ENCODE results near the gene TLCD3A. TPM values are rescaled to one million over a fixed set of nuclear protein-coding genes. Genes with fewer than 3 reads are reported as not detected.

The TLCD3A gene
- total RNA-seq, 1 experiment from 2014 or later: 42.5 TPM

DNA sequence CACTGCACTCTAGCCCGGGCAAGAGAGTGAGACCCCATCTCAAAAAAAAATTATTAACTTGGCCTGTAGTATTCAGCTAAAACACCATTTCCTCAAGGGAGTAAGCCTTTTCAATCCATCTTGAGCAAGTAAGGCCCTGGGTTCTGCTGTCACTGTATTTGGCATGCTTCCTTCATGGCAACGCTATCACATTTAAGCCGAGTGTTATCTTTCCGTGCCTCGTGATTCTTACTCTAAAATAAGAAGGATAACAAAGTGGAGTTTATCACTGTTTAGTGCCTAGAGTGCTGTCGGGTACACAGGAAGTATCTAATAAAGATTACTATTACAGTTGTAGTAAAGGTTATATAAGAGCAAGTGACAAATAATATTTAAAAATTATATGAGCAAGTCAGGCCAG, 26.5 kb upstream of the TLCD3A start:
- no peak for DNase-seq (ENCODE audit: low spot score)

DNA sequence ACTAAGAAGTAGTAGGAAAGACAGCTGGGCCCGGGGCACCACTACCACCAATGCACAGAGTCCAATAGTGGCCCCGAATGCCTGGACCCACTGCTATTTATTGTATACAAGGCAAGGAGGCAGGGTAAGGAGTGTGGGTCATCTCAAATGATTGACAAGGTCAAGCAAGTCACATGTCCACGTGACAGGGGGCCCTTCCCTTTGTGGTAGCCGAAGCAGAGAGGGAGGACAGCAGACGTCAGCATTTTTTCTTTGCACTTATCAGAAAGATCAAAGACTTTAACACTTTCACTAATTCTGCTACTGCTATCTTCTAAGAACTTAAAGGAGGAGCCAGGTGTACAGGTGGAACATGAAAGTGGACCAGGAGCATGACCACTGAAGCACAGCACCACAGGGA, 24.3 kb upstream of the TLCD3A start:
- DNase-seq (ENCODE audit: low spot score): no peak

- DNase-seq (ENCODE audit: low spot score): no peak
These were observed 14.3 kb upstream of the TLCD3A start for GRCh38 chr17:718075-718474.

DNA sequence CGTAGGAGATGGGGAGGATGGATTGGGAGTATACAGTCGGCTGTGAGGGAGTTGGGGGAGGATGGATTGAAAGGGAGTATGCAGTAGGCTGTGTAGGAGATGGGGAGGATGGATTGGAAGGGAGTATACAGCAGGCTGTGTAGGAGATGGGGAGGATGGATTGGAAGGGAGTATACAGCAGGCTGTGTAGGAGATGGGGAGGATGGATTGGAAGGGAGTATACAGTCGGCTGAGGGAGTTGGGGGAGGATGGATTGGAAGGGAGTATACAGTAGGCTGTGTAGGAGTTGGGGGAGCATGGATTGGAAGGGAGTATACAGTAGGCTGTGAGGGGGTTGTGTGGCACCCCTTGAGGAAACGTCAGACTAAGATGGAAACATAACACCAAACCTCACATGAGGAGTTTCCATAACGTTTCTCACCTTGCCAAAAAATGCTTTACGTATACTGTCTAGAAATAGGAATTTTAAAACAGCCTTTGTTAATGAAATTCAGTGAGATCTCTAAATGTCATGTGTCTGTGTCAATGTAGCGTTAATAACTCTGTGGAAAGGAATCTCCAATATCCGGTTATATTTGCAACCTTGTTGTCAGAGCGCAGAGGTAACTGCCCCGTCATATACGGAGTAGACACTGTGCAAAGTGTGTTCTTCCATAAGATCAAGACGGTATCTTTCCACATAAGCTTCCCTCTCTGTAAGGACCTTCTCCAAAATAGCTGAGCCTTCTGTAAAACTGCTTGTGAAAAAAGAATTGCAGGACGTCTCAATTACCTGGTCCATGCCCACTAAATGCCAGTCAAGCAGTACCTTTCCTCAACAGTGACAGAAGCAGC, 11.5 kb upstream of the TLCD3A start:
- no peak for DNase-seq (ENCODE audit: low spot score)

- DNase-seq (ENCODE audit: low spot score): no peak
These were observed 10.9 kb upstream of the TLCD3A start for GRCh38 chr17:721540-721937.

DNA sequence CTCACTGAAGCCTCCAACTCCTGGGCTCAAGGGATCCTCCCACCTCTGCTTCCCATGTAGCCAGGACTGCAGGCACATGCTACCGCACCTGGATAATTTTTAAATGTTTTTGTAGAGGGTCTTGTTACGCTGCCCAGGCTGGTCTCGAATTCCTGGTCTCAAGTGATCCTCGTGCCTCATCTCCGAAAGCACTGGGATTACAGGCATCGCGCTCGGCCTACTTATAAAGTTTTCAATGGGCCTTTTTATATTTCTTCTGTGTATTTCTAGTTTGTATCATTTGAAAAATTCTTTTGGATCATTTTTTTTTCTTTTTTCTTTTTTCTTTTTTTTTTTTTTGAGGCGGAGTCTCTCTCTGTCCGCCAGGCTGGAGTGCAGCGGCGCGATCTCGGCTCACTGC, 7.3 kb upstream of the TLCD3A start:
- DNase-seq (ENCODE audit: low spot score): no peak

DNA sequence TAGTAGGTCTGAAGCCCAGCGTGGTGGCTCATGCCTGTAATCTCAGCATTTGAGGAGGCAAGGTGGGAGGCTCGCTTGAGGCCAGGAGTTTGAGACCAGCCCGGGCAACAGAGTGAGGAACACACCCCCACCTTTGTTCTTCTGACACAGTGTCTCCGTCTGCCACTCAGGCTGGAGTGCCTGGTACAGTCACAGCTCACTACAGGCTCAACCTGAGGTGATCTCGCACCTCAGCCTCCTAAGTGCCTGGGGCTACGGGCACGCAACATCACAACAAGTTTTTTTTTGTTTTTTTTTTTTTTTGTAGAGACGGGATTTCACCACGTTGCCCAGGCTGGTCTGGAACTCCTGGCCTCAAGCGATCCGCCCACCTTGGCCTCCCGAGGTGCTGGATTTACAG, 6.7 kb upstream of the TLCD3A start:
- no peak for DNase-seq (ENCODE audit: low spot score)

GRCh38 chr17:726271-726919, 6.0 kb upstream of the TLCD3A start:
- no peak for DNase-seq (ENCODE audit: low spot score)

DNA sequence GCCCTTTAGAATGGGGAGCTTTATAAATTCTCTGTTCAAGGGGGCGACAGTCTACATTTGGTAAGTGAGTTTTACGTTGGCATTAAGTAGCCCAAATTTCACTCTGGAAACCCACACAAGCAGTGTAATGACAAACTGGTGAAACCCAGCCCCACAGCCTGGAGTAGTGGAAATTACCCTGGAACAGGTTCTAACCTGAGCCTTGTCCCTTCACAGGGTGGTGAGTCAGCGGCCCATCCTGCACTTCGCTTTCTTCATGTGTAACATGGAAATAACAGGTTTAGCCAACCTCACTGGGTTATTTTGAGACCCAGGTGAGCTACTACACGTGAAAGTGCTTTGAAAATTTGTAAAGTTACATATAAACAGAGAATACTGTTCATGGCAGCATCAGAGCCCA, 3.5 kb upstream of the TLCD3A start:
- no peak for DNase-seq (ENCODE audit: low spot score)

DNA sequence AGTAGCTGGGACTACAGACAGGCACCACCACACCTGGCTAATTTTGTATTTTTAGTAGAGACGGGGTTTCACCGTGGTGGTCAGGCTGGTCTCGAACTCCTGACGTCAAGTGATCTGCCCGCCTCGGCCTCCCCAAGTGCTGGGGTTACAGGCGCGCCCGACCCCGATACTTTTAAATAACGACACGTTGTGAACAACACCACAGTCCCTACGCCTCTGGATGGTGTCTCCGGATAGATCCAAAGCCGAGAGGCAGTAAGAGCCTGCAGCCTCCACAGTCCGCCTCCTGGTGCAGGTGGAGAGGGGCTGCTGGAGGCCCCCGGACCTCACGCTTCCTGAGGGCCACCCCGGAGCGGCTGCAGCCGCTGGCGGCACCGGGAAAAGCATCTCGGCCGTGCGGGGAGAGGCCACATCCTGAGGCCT, 741 bp upstream of the TLCD3A start:
- DNase-seq (ENCODE audit: low spot score): no peak

- no peak for DNase-seq (ENCODE audit: low spot score)
These were observed 715 bp downstream of the TLCD3A start for GRCh38 chr17:732902-733720.

DNA sequence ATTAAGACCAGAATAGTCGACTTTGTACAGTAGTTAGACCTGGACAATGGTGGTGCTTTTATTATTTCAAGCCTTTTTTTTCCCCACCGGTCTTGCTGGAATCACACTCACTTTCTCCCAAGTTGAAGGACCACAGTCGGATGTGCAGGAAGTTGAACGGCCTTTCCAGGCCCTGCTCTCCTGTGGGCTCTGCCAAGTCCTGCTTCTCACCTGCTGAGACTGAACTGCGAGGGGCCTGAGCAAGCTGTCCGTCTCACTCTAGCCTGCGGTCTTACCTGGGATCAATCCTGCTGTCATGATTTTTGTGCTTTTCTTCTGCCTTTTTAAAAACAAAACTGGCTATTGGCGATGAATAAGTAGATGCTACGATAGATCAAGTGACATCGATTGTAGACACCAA, 1.3 kb downstream of the TLCD3A start:
- no peak for DNase-seq (ENCODE audit: low spot score)

GRCh38 chr17:737561-738113, 5.2 kb downstream of the TLCD3A start:
- no peak for DNase-seq (ENCODE audit: low spot score)

DNA sequence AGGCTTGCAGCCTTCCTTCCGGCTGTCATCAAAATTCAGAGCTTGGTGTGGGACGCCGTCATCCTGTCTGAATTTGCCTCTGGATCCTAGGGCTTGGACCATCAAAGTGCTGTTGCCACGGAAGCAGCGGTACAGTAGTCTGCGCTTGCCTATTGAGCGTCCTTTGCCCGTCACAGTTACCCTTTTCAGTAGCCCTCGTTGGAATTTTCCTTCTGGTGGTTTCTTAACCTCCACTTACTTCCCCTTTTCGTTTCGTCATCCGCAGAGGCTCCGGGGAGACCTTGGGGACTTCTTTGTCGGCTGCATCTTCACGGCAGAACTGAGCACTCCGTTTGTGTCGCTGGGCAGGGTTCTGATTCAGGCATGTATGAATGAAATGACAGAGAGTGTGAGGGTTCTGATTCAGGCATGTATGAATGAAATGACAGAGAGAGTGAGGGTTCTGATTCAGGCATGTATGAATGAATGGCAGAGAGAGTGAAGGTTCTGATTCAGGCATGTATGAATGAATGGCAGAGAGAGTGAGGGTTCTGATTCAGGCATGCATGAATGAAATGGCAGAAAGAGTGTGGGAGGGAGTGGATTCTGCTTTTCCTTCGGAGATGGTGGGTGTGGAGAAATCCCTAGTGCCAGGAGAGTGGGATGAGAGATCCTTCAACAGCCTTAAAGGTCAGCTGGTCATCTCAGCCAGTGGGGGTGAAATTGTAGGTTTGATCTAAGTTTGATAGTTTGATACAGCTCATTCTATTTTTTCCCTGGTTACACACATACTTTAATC, 8.0 kb downstream of the TLCD3A start:
- no peak for DNase-seq (ENCODE audit: low spot score)

DNA sequence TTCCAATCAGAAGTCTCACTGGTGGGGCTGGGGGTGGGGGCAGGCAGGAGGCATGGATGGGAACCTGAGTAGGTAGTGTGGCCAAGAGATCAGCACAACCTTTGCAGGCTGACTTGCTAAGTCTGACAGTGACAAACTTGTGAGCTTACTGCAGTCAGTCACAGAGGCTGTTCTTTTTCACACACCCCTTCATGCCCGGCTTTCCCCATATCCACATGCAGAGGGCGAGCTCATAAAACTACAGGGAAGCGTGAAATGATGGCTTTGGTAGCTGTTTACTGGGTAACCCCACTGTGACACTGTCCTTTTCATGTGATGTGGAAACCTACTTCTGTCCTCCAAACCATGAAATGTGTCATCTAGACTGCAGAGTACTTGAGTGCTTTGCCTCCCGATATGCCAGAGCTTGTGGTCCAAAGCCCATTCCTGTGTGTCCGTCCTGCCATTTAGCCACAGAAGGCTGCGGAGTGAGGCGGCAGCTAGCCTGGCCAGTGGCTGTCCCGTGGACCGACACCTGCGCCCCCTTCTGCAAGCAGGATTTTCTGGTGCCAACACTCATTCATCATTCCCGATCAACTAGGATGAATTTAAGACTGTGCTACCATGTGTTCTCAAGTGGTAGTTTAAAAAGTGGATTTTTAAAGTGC, 9.9 kb downstream of the TLCD3A start:
- DNase-seq (ENCODE audit: low spot score): peak; percentile 5

- no peak for DNase-seq (ENCODE audit: low spot score)
These were observed 10.7 kb downstream of the TLCD3A start for GRCh38 chr17:743139-743538.

DNA sequence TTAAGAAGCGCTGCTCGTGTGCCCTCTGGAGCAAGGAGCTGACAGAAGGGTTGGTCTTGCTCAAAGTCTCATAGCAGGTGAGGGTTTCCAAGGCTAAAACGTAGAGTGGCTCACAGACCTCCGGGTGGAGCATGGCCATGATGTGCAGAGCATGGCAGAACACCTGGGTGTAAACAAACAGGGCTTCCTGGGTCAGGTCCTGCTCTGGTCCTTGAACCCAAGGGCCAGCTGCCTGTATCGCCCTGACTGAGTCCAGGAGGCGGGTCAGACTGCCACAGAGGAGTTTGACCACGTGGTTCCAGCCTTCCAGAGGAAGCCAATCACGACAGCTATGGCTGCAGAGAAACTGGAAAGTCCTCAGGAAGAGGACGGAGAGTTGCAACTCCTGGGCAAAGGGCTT, 12.5 kb downstream of the TLCD3A start:
- DNase-seq (ENCODE audit: low spot score): no peak

- no peak for DNase-seq (ENCODE audit: low spot score)
These were observed 13.0 kb downstream of the TLCD3A start for GRCh38 chr17:745406-745805.

DNA sequence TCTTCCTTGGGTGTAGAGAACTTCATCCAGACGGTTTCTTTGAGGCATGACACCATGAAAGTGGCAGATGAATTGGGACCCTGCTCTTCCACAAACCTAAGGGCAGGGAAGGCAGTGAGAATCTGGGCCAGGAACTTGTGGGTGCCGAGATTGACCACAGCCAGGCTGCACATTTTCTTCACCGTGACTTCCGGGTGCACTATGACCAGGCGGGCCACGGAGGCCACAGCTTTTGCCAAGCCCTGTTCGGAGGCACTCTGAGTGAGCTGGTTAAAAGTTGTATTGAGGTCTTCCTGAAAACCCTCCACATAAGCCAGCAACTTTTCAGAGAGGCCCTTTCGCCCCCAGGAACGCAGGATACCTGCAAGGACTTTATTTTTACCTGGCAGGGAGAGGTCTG, 13.8 kb downstream of the TLCD3A start:
- DNase-seq (ENCODE audit: low spot score): no peak

DNA sequence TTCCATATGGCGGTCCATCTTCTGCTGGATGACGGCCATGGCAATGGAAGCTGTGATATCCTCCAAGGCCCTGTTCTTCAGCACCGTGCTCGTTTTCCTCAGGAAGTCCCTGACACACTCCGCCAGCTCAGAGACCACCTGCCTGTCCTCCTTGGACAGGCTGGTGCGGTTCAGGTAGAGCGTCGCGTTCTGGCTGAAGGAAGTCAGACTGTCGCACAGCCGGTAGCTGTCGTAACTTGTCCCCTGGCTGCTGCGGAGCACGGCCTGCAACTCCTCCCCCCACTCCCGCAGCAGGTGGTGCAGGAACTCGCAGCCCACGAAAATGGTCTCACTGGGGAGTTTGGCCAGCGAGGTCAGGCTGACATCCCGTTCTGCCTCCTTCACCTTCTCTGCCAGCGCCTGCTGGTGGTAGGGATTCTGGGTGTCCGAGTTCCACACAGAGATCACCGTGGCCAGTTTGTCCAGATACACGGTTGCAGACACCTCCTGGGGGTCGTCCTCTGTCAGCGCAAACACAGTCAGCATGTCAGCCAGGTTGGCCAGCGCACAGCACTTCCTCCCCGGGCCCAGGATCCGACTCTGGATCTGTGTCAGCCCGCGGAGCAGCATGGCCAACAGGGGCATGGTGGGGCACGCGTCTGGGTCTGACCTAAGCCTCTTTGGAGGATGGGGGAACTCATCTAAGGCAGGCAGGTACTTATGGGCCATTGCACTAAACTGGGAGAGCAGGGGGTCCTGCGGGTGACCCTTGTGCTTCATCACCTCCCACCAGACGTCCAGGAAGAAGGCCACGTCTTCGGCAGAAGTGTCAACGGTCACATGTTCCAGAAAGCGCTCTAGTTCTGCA, 14.6 kb downstream of the TLCD3A start:
- no peak for DNase-seq (ENCODE audit: low spot score)

Measured in H4 (cell line).